Measurements from ENCODE around the gene ZBTB32. TPM values are rescaled to one million over a fixed set of nuclear protein-coding genes. Genes with fewer than 3 reads are reported as not detected.
"Not testable (repeated sequence)": the region's sequence is repeated elsewhere in the genome, so short reads cannot be mapped to it uniquely, and the experiment has no call there.

ZBTB32 gene, protein sequence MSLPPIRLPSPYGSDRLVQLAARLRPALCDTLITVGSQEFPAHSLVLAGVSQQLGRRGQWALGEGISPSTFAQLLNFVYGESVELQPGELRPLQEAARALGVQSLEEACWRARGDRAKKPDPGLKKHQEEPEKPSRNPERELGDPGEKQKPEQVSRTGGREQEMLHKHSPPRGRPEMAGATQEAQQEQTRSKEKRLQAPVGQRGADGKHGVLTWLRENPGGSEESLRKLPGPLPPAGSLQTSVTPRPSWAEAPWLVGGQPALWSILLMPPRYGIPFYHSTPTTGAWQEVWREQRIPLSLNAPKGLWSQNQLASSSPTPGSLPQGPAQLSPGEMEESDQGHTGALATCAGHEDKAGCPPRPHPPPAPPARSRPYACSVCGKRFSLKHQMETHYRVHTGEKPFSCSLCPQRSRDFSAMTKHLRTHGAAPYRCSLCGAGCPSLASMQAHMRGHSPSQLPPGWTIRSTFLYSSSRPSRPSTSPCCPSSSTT
- total RNA-seq (under 1 TPM; 0.15 to 0.31 TPM), polyA plus RNA-seq (ENCODE audit: insufficient read length in 6 of 6) (under 1 TPM; 0.32 to 0.94 (median 0.50) TPM)
- long read RNA-seq, donor 1 = 0 reads
- long read RNA-seq, donor 2 = 0 reads
- long read RNA-seq, donor 3 = 0 reads
- long read RNA-seq, donor 4, partial matches to known transcripts = 0 of 1 reads
- long read RNA-seq, donor 4, other reads (novel, unspliced or antisense) = 1 of 1 reads
- long read RNA-seq, donor 5 = 0 reads
- long read RNA-seq, donor 6 = 0 reads
- long read RNA-seq, donor 7 = 0 reads
- long read RNA-seq, donor 8 = 0 reads
- long read RNA-seq, donor 9 = 0 reads
- long read RNA-seq, donor 10, partial matches to known transcripts = 0 of 1 reads
- long read RNA-seq, donor 10, other reads (novel, unspliced or antisense) = 1 of 1 reads
- long read RNA-seq, donor 11 = 0 reads
- long read RNA-seq, donor 12 = 0 reads

- H3K27ac ChIP-seq = no peak within 1 kb of the TSS
- no peaks in the 10 kb centered on the region for H3K36me3 ChIP-seq
- intact Hi-C loops (cut with DNase I) = no loop called here
- DNase-seq = peak in 1 of 4 donors; percentile 53
- peak; percentile 17 for ATAC-seq
- peaks cover 0 to 17% of the 10 kb centered on the region in 2 donors for H3K4me1 ChIP-seq
- peaks cover 0 to 72% of the 10 kb centered on the region in 2 donors for H3K27me3 ChIP-seq
- TF ChIP-seq, protein P1, sequence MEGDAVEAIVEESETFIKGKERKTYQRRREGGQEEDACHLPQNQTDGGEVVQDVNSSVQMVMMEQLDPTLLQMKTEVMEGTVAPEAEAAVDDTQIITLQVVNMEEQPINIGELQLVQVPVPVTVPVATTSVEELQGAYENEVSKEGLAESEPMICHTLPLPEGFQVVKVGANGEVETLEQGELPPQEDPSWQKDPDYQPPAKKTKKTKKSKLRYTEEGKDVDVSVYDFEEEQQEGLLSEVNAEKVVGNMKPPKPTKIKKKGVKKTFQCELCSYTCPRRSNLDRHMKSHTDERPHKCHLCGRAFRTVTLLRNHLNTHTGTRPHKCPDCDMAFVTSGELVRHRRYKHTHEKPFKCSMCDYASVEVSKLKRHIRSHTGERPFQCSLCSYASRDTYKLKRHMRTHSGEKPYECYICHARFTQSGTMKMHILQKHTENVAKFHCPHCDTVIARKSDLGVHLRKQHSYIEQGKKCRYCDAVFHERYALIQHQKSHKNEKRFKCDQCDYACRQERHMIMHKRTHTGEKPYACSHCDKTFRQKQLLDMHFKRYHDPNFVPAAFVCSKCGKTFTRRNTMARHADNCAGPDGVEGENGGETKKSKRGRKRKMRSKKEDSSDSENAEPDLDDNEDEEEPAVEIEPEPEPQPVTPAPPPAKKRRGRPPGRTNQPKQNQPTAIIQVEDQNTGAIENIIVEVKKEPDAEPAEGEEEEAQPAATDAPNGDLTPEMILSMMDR (IDR thresholded peaks at IDR 0.05) = no peak
- no peak within 1 kb of the TSS for H3K4me3 ChIP-seq
- H3K9me3 ChIP-seq = no peaks in the 10 kb centered on the region
These were observed at the start of gene ZBTB32 for GRCh38 chr19:35704218-35704617. Gene ZBTB32, plus strand, starts transcription at chr19:35704558. Its CDS starts 10,069 bp downstream, at chr19:35714627.

DNA sequence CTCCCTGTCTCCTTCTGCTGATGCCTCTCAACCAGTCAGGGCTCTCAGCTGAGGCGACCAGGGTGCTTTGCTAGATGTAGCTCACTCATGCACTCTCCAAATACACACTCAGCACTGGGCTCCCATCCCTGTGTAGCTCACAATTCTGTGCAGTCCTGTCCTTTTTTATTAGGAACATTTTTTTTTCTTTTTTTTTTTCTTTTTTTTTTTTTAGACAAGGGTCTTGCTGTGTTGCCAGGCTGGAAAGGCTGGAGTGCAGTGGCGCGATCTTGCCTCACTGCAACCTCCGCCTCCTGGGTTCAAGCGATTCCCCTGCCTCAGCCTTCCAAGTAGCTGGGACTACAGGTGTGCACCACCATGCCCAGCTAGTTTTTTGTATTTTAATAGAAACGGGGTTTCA, 49.5 kb upstream of the ZBTB32 start:
- intact Hi-C loops (cut with DNase I) = not testable (repeated sequence)

DNA sequence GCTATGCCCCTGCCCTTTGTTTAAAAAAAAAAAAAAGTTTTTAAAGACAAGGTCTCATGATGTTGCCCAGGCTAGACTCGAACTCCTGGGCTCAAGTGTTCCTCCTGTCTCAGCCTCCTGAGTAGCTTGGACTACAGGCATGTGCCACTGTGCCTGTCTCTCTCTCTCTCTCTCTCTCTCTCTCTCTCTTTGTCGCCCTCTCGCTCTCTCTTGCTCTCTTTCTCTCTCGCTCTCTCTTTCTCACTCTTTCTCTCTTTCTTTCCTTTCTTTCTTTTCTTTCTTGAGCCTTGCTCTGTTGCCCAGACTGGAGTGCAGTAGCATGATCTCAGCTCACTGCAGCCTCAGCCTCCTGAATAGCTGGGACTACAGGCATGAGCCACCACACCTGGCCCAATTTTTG, 48.8 kb upstream of the ZBTB32 start:
- ATAC-seq = no peak
- Histone ChIP-seq H3K4me3 (no peak overlapping the region), H3K27ac (no peak overlapping the region), H3K9me3 (no peaks in the 10 kb centered on the region), H3K27me3 (no peaks in the 10 kb centered on the region), H3K36me3 (peaks cover 0 to 99% of the 10 kb centered on the region in 2 donors), H3K4me1 (peaks cover 0 to 2% of the 10 kb centered on the region in 2 donors)
- TF ChIP-seq, protein P1 (IDR thresholded peaks at IDR 0.05) = no peak
- intact Hi-C loops (cut with DNase I) = no loop called here
- DNase-seq = peak in 1 of 4 donors; percentile 1

More for the DNA sequence above, 49.5 kb upstream of the ZBTB32 start:
- H3K4me3 ChIP-seq, H3K27ac ChIP-seq, H3K27me3 ChIP-seq, H3K4me1 ChIP-seq, ATAC-seq, DNase-seq, H3K9me3 ChIP-seq: not testable (repeated sequence)
- H3K36me3 ChIP-seq = peaks cover 0 to 92% of the 10 kb centered on the region in 2 donors

DNA sequence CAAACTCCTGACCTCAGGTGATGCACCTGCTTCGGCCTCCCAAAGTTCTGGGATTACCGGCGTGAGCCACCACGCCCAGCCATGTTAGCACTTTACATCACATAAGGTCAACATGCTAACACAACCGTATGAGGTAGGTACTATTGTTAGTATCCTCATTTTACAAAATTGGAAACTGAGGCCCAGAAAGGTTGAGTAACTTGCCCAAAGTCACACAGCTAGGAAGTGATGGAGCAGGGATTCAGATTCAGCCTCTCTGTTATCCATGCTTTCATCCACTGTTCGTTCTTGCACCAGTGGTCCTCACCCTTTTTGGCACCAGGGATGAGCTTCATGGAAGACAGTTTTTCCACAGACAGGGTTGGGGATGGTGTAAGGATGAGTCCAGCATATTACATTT, 47.7 kb upstream of the ZBTB32 start:
- Histone ChIP-seq H3K4me3 (no peak overlapping the region), H3K4me1 (no peaks in the 10 kb centered on the region), H3K27ac (no peak overlapping the region), H3K27me3 (no peaks in the 10 kb centered on the region), H3K36me3 (peaks cover 0 to 100% of the 10 kb centered on the region in 2 donors), H3K9me3 (no peaks in the 10 kb centered on the region)
- peak in 1 of 4 donors; percentile 25 for DNase-seq
- TF ChIP-seq, protein P1 (IDR thresholded peaks at IDR 0.05) = no peak
- intact Hi-C loops (cut with DNase I) = no loop called here
- ATAC-seq = no peak

- TF ChIP-seq, protein P1 (IDR thresholded peaks at IDR 0.05) = no peak
- no peak for ATAC-seq
- no peaks in the 10 kb centered on the region for H3K4me1 ChIP-seq
- no peaks in the 10 kb centered on the region for H3K27me3 ChIP-seq
- DNase-seq = peak in 1 of 4 donors; percentile 31
- no peak overlapping the region for H3K4me3 ChIP-seq
- intact Hi-C loops (cut with DNase I) = no loop called here
- no peaks in the 10 kb centered on the region for H3K9me3 ChIP-seq
- H3K36me3 ChIP-seq = peaks cover 0 to 100% of the 10 kb centered on the region in 2 donors
- H3K27ac ChIP-seq = no peak overlapping the region
These were observed 46.3 kb upstream of the ZBTB32 start for GRCh38 chr19:35657904-35658700.
